Mesodermal cell (in vitro differentiated cells): Measurements from ENCODE around the gene ZNF169. TPM values are rescaled to one million over a fixed set of nuclear protein-coding genes. Genes with fewer than 3 reads are reported as not detected.
A peak's percentile ranks its signal among the peaks of the same experiment; 100 is the strongest.
"Not testable (repeated sequence)": the region's sequence is repeated elsewhere in the genome, so short reads cannot be mapped to it uniquely, and the experiment has no call there.

Source experiments
- H3K27ac ChIP-seq: 2 replicates; pipeline ENCODE4 v1.7.0; 2013; ENCODE audit warnings: mild to moderate bottlenecking, low read depth, low read length, moderate library complexity; ENCODE audit not compliant: severe bottlenecking
- H3K36me3 ChIP-seq: 2 replicates; pipeline ENCODE4 v1.7.1; 2013; ENCODE audit warnings: mild to moderate bottlenecking, low read length, moderate library complexity; ENCODE audit not compliant: control insufficient read depth, insufficient read depth
- H3K4me1 ChIP-seq: one replicate; pipeline ENCODE4 v1.7.1; 2013; ENCODE audit warnings: mild to moderate bottlenecking, low read length; ENCODE audit not compliant: insufficient read depth, control insufficient read depth, poor library complexity, severe bottlenecking
- H3K4me3 ChIP-seq: 2 replicates; pipeline ENCODE4 v1.7.0; 2013; ENCODE audit warnings: low read length, control low read depth, mild to moderate bottlenecking; ENCODE audit not compliant: insufficient read depth, poor library complexity, severe bottlenecking; ENCODE audit errors: extremely low read depth
- H3K9me3 ChIP-seq: 2 replicates; pipeline ENCODE4 v1.7.1; 2013; ENCODE audit warnings: mild to moderate bottlenecking, low read length, moderate library complexity; ENCODE audit not compliant: control insufficient read depth
- WGBS, 2 experiments: methylation state at CpG; one replicate each; pipeline ENCODE4 v1.1.5; 2013; ENCODE audit warnings: missing lambda C conversion rate in 2 of 2; ENCODE audit not compliant: insufficient coverage in 2 of 2; 5-methylcytosine and 5-hydroxymethylcytosine counted together
- polyA plus RNA-seq, 2 experiments: library from polyadenylated mRNA; stranded (reverse); fragments of 50-300 nt; gene quantifications; one replicate each; pipeline ENCODE4 v1.2.3, GENCODE V29; 2013

ZNF169 gene
- 2.9 TPM for polyA plus RNA-seq (2013, experiment 1 of 2)
- 2.9 TPM for polyA plus RNA-seq (2013, experiment 2 of 2)

- Histone ChIP-seq H3K27ac (no peak within 1 kb of the TSS), H3K4me1 (no peaks in the 10 kb centered on the region), H3K4me3 (peak within 1 kb of the TSS; percentile 75), H3K9me3 (no peaks in the 10 kb centered on the region), H3K36me3 (peaks cover 4% of the 10 kb centered on the region)
- WGBS, 2 experiments = 2 to 3% methylated on average over 37 to 38 of the region's 50 CpGs
These were observed at the start of gene ZNF169 for GRCh38 chr9:94259077-94259862. TSS of gene ZNF169 (plus strand) at chr9:94259298. CDS start at chr9:94278813, 19,515 bp downstream.

- no peak overlapping the region for H3K4me3 ChIP-seq
- peaks cover 8% of the 10 kb centered on the region for H3K4me1 ChIP-seq
- no peak overlapping the region for H3K27ac ChIP-seq
- no peaks in the 10 kb centered on the region for H3K36me3 ChIP-seq
- 87 to 93% methylated on average over 3 to 4 of the region's 5 CpGs for WGBS, 2 experiments
- H3K9me3 ChIP-seq = no peaks in the 10 kb centered on the region
These were observed 48.2 kb upstream of the ZNF169 start for GRCh38 chr9:94210616-94211603.

- H3K4me3 ChIP-seq = no peak overlapping the region
- peaks cover 8% of the 10 kb centered on the region for H3K4me1 ChIP-seq
- no peaks in the 10 kb centered on the region for H3K9me3 ChIP-seq
- no peak overlapping the region for H3K27ac ChIP-seq
- 80% methylated on average over 1 of the region's 1 CpG; no CpG with 5 or more reads in 1 of the 2 experiments for WGBS, 2 experiments
- no peaks in the 10 kb centered on the region for H3K36me3 ChIP-seq
These were observed 47.0 kb upstream of the ZNF169 start for GRCh38 chr9:94212091-94212490.

- peaks cover 8% of the 10 kb centered on the region for H3K4me1 ChIP-seq
- no peaks in the 10 kb centered on the region for H3K36me3 ChIP-seq
- no peaks in the 10 kb centered on the region for H3K9me3 ChIP-seq
- 30 to 67% methylated on average over 4 to 5 of the region's 5 CpGs for WGBS, 2 experiments
- H3K4me3 ChIP-seq = no peak overlapping the region
- no peak overlapping the region for H3K27ac ChIP-seq
These were observed 46.6 kb upstream of the ZNF169 start for GRCh38 chr9:94212531-94212930.

GRCh38 chr9:94213511-94214124, 45.5 kb upstream of the ZNF169 start:
- 34 to 44% methylated on average over 2 to 9 of the region's 12 CpGs for WGBS, 2 experiments
- Histone ChIP-seq H3K36me3 (no peaks in the 10 kb centered on the region), H3K27ac (no peak overlapping the region), H3K4me1 (peaks cover 8% of the 10 kb centered on the region), H3K9me3 (no peaks in the 10 kb centered on the region), H3K4me3 (no peak overlapping the region)

DNA sequence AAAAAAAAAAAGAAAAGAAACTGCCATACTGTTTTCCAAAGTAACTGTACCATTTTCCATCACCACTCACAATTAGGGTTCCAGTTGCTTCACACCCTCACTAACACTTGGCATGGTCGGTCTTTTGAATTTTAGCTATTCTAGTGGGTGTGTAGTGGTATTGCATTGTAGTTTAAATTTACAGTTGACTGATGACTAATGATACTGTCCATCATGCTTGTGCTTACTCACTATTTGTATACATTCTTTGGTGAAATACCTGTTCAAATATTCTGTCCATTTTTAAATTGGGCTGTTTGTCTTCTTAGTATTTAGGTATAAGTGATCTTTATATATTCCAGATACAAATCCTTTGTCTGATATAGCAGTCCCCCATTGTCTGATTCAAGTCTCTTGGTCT, 36.2 kb upstream of the ZNF169 start:
- Histone ChIP-seq H3K4me1 (no peaks in the 10 kb centered on the region), H3K36me3 (no peaks in the 10 kb centered on the region), H3K4me3 (no peak overlapping the region), H3K9me3 (no peaks in the 10 kb centered on the region), H3K27ac (no peak overlapping the region)
- no CpG with 5 or more reads among the region's 1 CpG for WGBS, 2 experiments

- WGBS, 2 experiments = 71% methylated on average over 1 of the region's 2 CpGs; no CpG with 5 or more reads in 1 of the 2 experiments
- not testable (repeated sequence) for H3K36me3 ChIP-seq, H3K4me1 ChIP-seq
These were observed 33.7 kb upstream of the ZNF169 start for GRCh38 chr9:94225413-94225812.

GRCh38 chr9:94228616-94229015, 30.5 kb upstream of the ZNF169 start:
- Histone ChIP-seq H3K9me3 (peaks cover 5% of the 10 kb centered on the region), H3K4me1 (no peaks in the 10 kb centered on the region), H3K36me3 (no peaks in the 10 kb centered on the region), H3K27ac (no peak overlapping the region), H3K4me3 (no peak overlapping the region)

More at GRCh38 chr9:94225413-94225812, 33.7 kb upstream of the ZNF169 start:
- H3K27ac ChIP-seq, H3K4me3 ChIP-seq, H3K9me3 ChIP-seq: not testable (repeated sequence)

GRCh38 chr9:94232428-94232827, 26.7 kb upstream of the ZNF169 start:
- Histone ChIP-seq H3K27ac (no peak overlapping the region), H3K36me3 (no peaks in the 10 kb centered on the region), H3K9me3 (peaks cover 5% of the 10 kb centered on the region), H3K4me1 (no peaks in the 10 kb centered on the region), H3K4me3 (no peak overlapping the region)
- 85 to 100% methylated on average over 1 to 3 of the region's 3 CpGs for WGBS, 2 experiments

DNA sequence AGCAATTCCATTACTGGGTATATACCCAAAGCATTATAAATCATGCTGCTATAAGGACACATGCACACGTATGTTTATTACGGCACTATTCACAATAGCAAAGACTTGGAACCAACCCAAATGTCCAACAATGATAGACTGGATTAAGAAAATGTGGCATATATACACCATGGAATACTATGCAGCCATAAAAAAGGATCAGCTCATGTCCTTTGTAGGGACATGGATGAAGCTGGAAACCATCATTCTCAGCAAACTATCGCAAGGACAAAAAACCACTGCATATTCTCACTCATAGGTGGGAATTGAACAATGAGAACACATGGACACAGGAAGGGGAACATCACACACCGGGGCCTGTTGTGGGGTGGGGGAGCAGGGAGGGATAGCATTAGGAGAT, 18.0 kb upstream of the ZNF169 start:
- no CpG with 5 or more reads among the region's 4 CpGs for WGBS, 2 experiments

More for the DNA sequence above, 18.0 kb upstream of the ZNF169 start:
- H3K36me3 ChIP-seq, H3K9me3 ChIP-seq, H3K4me1 ChIP-seq, H3K4me3 ChIP-seq, H3K27ac ChIP-seq: not testable (repeated sequence)
